Measurements from ENCODE around the gene COBL.
"Not testable (repeated sequence)": the region's sequence is repeated elsewhere in the genome, so short reads cannot be mapped to it uniquely, and the experiment has no call there.

Gene COBL

GRCh38 chr7:51017576-51018535, 298.8 kb downstream of the COBL start:
- no peak for DNase-seq

- DNase-seq, result no peak
These were observed 300.1 kb downstream of the COBL start for GRCh38 chr7:51016546-51016945.

- DNase-seq, result no peak
These were observed 301.0 kb downstream of the COBL start for GRCh38 chr7:51015581-51015980.

GRCh38 chr7:51014811-51015210, 301.8 kb downstream of the COBL start:
- no peak for DNase-seq

- no peak for DNase-seq
These were observed 302.6 kb downstream of the COBL start for GRCh38 chr7:51013861-51014511.

GRCh38 chr7:51013218-51013786, 303.3 kb downstream of the COBL start:
- no peak for DNase-seq

- no peak for DNase-seq
These were observed 303.9 kb downstream of the COBL start for GRCh38 chr7:51012569-51013217.

GRCh38 chr7:51011710-51012350, 304.8 kb downstream of the COBL start:
- no peak for DNase-seq

GRCh38 chr7:51010534-51010933, 306.1 kb downstream of the COBL start:
- no peak for DNase-seq

GRCh38 chr7:51009716-51010496, 306.7 kb downstream of the COBL start:
- DNase-seq, result no peak

- DNase-seq, result no peak
These were observed 308.8 kb downstream of the COBL start for GRCh38 chr7:51007551-51008505.

- DNase-seq, result no peak
These were observed 309.9 kb downstream of the COBL start for GRCh38 chr7:51006483-51007235.

- no peak for DNase-seq
These were observed 311.5 kb downstream of the COBL start for GRCh38 chr7:51005074-51005473.

- DNase-seq, result no peak
These were observed 315.7 kb downstream of the COBL start for GRCh38 chr7:51000956-51001355.

GRCh38 chr7:50994753-50995319, 321.8 kb downstream of the COBL start:
- no peak for DNase-seq

GRCh38 chr7:50990214-50990613, 326.4 kb downstream of the COBL start:
- not testable (repeated sequence) for DNase-seq

- DNase-seq, result no peak
These were observed 327.6 kb downstream of the COBL start for GRCh38 chr7:50988988-50989387.

GRCh38 chr7:50988465-50988864, 328.1 kb downstream of the COBL start:
- no peak for DNase-seq

GRCh38 chr7:50985096-50985495, 331.5 kb downstream of the COBL start:
- DNase-seq, result no peak

- no peak for DNase-seq
These were observed 332.8 kb downstream of the COBL start for GRCh38 chr7:50983850-50984249.
